CD4-positive, alpha-beta T cell (primary cell): ENCODE data around the gene PTPRCAP. TPM values are rescaled to one million over a fixed set of nuclear protein-coding genes. Genes with fewer than 3 reads are reported as not detected.

Source experiments
- ATAC-seq: fragments of 200-7000 bp; cut with Tn5 transposase; one replicate; pipeline ENCODE4 v1.10.0; 2022; ENCODE audit warnings: mild to moderate bottlenecking; ENCODE audit not compliant: poor library complexity
- CTCF ChIA-PET: fragments of 350-600 bp; sonication (Branson Sonifier 250); formaldehyde crosslinking; loops from one replicate; lab custom pipeline; 2021; ENCODE audit warnings: antibody characterized with exemption, inconsistent platforms; lab: Charles Lee
- POLR2A ChIA-PET: fragments of 350-600 bp; sonication (Branson Sonifier 250); formaldehyde crosslinking; loops from one replicate; lab custom pipeline; 2021; ENCODE audit warnings: antibody characterized with exemption, inconsistent platforms; lab: Charles Lee
- DNase-seq, 14 experiments: peaks; one replicate each; pipeline ENCODE4 v3.0.0-alpha.2; 2013 to 2020; ENCODE audit warnings: mixed read lengths in 2 of 14
- H3K27ac ChIP-seq, 2 donors: one replicate each; pipeline versions ENCODE4 v1.5.1 to v1.7.0; 2013; ENCODE audit warnings: low read length in 2 of 2, low read depth in 1 of 2, mild to moderate bottlenecking in 1 of 2
- H3K27me3 ChIP-seq, 2 experiments: 1 replicate in 1 of 2; 2 replicates in 1 of 2; pipeline versions ENCODE4 v1.6.1 to v1.7.0; 2013; ENCODE audit warnings: low read length in 2 of 2, control low read depth in 1 of 2, mild to moderate bottlenecking in 1 of 2, moderate library complexity in 1 of 2; ENCODE audit not compliant: insufficient read depth in 2 of 2, control insufficient read depth in 1 of 2
- H3K36me3 ChIP-seq: one replicate; pipeline ENCODE4 v1.6.1; 2013; ENCODE audit warnings: low read length, control low read depth; ENCODE audit not compliant: insufficient read depth
- H3K4me1 ChIP-seq: one replicate; pipeline ENCODE4 v1.6.1; 2013; ENCODE audit warnings: low read length, control low read depth; ENCODE audit not compliant: insufficient read depth
- H3K4me3 ChIP-seq: one replicate; pipeline ENCODE4 v1.5.1; 2013; ENCODE audit warnings: mild to moderate bottlenecking, low read length, moderate library complexity
- H3K9me3 ChIP-seq, 2 experiments: 1 replicate in 1 of 2; 2 replicates in 1 of 2; pipeline versions ENCODE4 v1.6.1 to v1.7.0; 2013; ENCODE audit warnings: low read length in 2 of 2, mild to moderate bottlenecking in 2 of 2, control low read depth in 1 of 2, moderate library complexity in 1 of 2; ENCODE audit not compliant: control insufficient read depth in 1 of 2, insufficient read depth in 1 of 2
- H3K27ac Mint-ChIP-seq: one replicate; pipeline ENCODE4 v1.8.0; 2020; ENCODE audit warnings: mixed read lengths
- H3K27me3 Mint-ChIP-seq: one replicate; pipeline ENCODE4 v1.8.0; 2021; ENCODE audit warnings: mixed read lengths
- H3K36me3 Mint-ChIP-seq: one replicate; pipeline ENCODE4 v1.8.0; 2021; ENCODE audit warnings: low read depth, mixed read lengths
- H3K4me1 Mint-ChIP-seq: one replicate; pipeline ENCODE4 v1.8.0; 2021; ENCODE audit warnings: low read depth, mixed read lengths
- H3K4me3 Mint-ChIP-seq: one replicate; pipeline ENCODE4 v1.8.0; 2020; ENCODE audit warnings: mild to moderate bottlenecking, mixed read lengths
- H3K9me3 Mint-ChIP-seq: one replicate; pipeline ENCODE4 v1.8.0; 2020; ENCODE audit warnings: mixed read lengths
- intact Hi-C, 2 experiments: fragments of 100-400 bp; cut with DNase I in 1 of 2; cut with micrococcal nuclease in 1 of 2; formaldehyde crosslinking; loops; one replicate each; pipeline versions ENCODE4 v1.15.1 to v1.9.0; 2023 to 2025; cut with DNase I, micrococcal nuclease
- total RNA-seq, 174 experiments: library from RNA in 2 of 174; stranded (reverse) in 2 of 174; gene quantifications; one replicate each; pipeline ENCODE4 v1.2.3 and lab custom pipeline; 2021 to 2026
- TF ChIP-seq, protein P1 (sequence below): fragments of 200-600 bp; IDR thresholded peaks from one replicate; pipeline ENCODE4 v1.8.0; 2022; ENCODE audit warnings: antibody characterized with exemption, mild to moderate bottlenecking

Gene PTPRCAP
- total RNA-seq, 2 experiments from 2014 or later: 129 to 134 TPM

DNA sequence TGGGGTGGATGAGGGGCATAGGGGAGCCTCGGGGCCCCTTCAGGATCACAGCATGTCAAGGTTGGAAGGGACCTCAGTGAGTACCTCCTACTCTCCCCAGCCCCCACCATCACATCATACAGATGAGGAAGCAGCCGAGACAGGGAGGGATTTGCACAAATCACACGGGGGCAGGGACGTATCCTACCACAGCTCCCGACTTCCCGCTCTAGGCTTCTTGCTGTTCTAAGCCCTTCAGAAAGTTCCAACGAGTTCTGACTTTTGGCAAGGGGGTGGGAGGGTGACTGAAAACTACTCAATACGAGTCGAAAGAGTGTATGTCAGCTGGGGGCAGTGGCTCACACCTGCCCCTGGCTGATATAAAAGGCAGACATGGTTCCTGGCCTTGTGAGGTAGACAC, 50.4 kb downstream of the PTPRCAP start:
- H3K9me3 Mint-ChIP-seq: no peaks in the 10 kb centered on the region
- peaks cover 25% of the 10 kb centered on the region for H3K4me1 Mint-ChIP-seq
- CTCF ChIA-PET: interaction anchor here (0.6 to 2.2 kb wide), 6 partner anchors 8 to 155 kb away, joined by 3 to 10 read pairs (median 3); partner anchors contain the start of gene PPP1CA
- no peak overlapping the region for H3K4me3 ChIP-seq
- no peaks in the 10 kb centered on the region for H3K36me3 Mint-ChIP-seq
- peak overlapping the region; percentile 62 for H3K4me3 Mint-ChIP-seq
- H3K4me1 ChIP-seq: peaks cover 29% of the 10 kb centered on the region
- H3K27ac Mint-ChIP-seq: no peak overlapping the region
- no peak overlapping the region for H3K27ac ChIP-seq
- POLR2A ChIA-PET: interaction anchor here (0.9 to 2.1 kb wide), 5 partner anchors 13 to 69 kb away, joined by 3 to 8 read pairs (median 3); partner anchors contain the start of gene POLD4
- no peaks in the 10 kb centered on the region for H3K9me3 ChIP-seq
- no peak for DNase-seq
- ATAC-seq: no peak
- TF ChIP-seq, protein P1, sequence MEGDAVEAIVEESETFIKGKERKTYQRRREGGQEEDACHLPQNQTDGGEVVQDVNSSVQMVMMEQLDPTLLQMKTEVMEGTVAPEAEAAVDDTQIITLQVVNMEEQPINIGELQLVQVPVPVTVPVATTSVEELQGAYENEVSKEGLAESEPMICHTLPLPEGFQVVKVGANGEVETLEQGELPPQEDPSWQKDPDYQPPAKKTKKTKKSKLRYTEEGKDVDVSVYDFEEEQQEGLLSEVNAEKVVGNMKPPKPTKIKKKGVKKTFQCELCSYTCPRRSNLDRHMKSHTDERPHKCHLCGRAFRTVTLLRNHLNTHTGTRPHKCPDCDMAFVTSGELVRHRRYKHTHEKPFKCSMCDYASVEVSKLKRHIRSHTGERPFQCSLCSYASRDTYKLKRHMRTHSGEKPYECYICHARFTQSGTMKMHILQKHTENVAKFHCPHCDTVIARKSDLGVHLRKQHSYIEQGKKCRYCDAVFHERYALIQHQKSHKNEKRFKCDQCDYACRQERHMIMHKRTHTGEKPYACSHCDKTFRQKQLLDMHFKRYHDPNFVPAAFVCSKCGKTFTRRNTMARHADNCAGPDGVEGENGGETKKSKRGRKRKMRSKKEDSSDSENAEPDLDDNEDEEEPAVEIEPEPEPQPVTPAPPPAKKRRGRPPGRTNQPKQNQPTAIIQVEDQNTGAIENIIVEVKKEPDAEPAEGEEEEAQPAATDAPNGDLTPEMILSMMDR: no peak
- no peaks in the 10 kb centered on the region for H3K27me3 ChIP-seq
- H3K36me3 ChIP-seq: no peaks in the 10 kb centered on the region
- intact Hi-C loops: loop anchor here in 1 of 2 experiments (10.0 kb wide), 1 partner anchor 272 kb away; the partner anchor contains the start of gene KDM2A
- H3K27me3 Mint-ChIP-seq: peaks cover 4% of the 10 kb centered on the region

Other genes with a start within 250 kb of the PTPRCAP start
- 100 to 1,000 TPM; 309 to 325 TPM for gene GRK2, start 171.2 kb downstream of the PTPRCAP start, total RNA-seq
- 100 to 1,000 TPM; 160 to 161 TPM for gene ANKRD13D, start 148.4 kb downstream of the PTPRCAP start, total RNA-seq
- 1 to 10 TPM; 8.5 to 8.8 TPM for gene SSH3, start 134.2 kb downstream of the PTPRCAP start, total RNA-seq
- 10 to 100 TPM; 31.7 to 39.5 TPM for gene POLD4, start 84.1 kb downstream of the PTPRCAP start, total RNA-seq
- gene CLCF1, start 64.1 kb downstream of the PTPRCAP start, total RNA-seq: 1 to 10 TPM; 6.0 to 6.9 TPM
- 10 to 100 TPM; 19.3 to 20.3 TPM for gene RAD9A, start 45.7 kb downstream of the PTPRCAP start, total RNA-seq
- gene PPP1CA, start 35.8 kb downstream of the PTPRCAP start, total RNA-seq: 10 to 100 TPM; 42.0 to 45.5 TPM
- gene TBC1D10C, start 33.6 kb downstream of the PTPRCAP start, total RNA-seq: 100 to 1,000 TPM; 205 to 212 TPM
- gene CARNS1, start 22.0 kb downstream of the PTPRCAP start, total RNA-seq: 1 to 10 TPM; 9.9 to 10.0 TPM
- 10 to 100 TPM; 69.3 to 72.0 TPM for gene RPS6KB2, start 9.2 kb downstream of the PTPRCAP start, total RNA-seq
- gene CORO1B, start 5.8 kb upstream of the PTPRCAP start, total RNA-seq: 10 to 100 TPM; 25.8 to 30.2 TPM
- gene GPR152, start 15.0 kb upstream of the PTPRCAP start, total RNA-seq: not detected
- 1 to 10 TPM; 7.5 to 8.5 TPM for gene CABP4, start 17.7 kb upstream of the PTPRCAP start, total RNA-seq
- 10 to 100 TPM; 49.9 to 52.4 TPM for gene TMEM134, start 31.6 kb upstream of the PTPRCAP start, total RNA-seq
- 100 to 1,000 TPM; 115 to 117 TPM for gene AIP, start 45.3 kb upstream of the PTPRCAP start, total RNA-seq
- 10 to 100 TPM; 90.0 to 94.8 TPM for gene PITPNM1, start 67.7 kb upstream of the PTPRCAP start, total RNA-seq
- gene CDK2AP2, start 70.5 kb upstream of the PTPRCAP start, total RNA-seq: 10 to 100 TPM; 19.5 to 22.0 TPM
- not detected for gene CABP2, start 85.8 kb upstream of the PTPRCAP start, total RNA-seq
- gene GSTP1, start 146.1 kb upstream of the PTPRCAP start, total RNA-seq: 10 to 100 TPM; 60.1 to 62.8 TPM
- 100 to 1,000 TPM; 223 to 224 TPM for gene NDUFV1, start 169.3 kb upstream of the PTPRCAP start, total RNA-seq
- 1 to 10 TPM in 1 of 2 experiments, under 1 TPM in 1; 0.92 to 1.4 TPM for gene NUDT8, start 192.3 kb upstream of the PTPRCAP start, total RNA-seq
- not detected for gene TBX10, start 202.1 kb upstream of the PTPRCAP start, total RNA-seq
- under 1 TPM; 0.30 to 0.36 TPM for gene ACY3, start 213.0 kb upstream of the PTPRCAP start, total RNA-seq
- not detected for gene ALDH3B2, start 236.9 kb upstream of the PTPRCAP start, total RNA-seq